Hepatocyte (in vitro differentiated cells): ENCODE measurements around the gene PARD3B. TPM values are rescaled to one million over a fixed set of nuclear protein-coding genes. Genes with fewer than 3 reads are reported as not detected.

Experiments
- DNase-seq: peaks from one replicate; pipeline ENCODE4 v3.0.0-alpha.2; 2016; ENCODE audit warnings: low spot score
- H2AFZ ChIP-seq: fragments of 200-600 bp; sonication (generic); 2 replicates; pipeline ENCODE4 v1.6.0; 2016; ENCODE audit warnings: antibody characterized with exemption, mild to moderate bottlenecking
- H3K27ac ChIP-seq: fragments of 200-600 bp; sonication (generic); 2 replicates; pipeline ENCODE4 v1.5.1; 2016; ENCODE audit warnings: mild to moderate bottlenecking
- H3K27me3 ChIP-seq: fragments of 200-600 bp; sonication (generic); 2 replicates; pipeline ENCODE4 v1.6.1; 2016
- H3K36me3 ChIP-seq: fragments of 200-600 bp; sonication (generic); replicated peaks from 2 replicates; pipeline ENCODE4 v1.5.1; 2016; ENCODE audit warnings: low read depth; ENCODE audit not compliant: insufficient read depth
- H3K4me1 ChIP-seq: fragments of 200-600 bp; sonication (generic); 2 replicates; pipeline ENCODE4 v1.5.1; 2016; ENCODE audit warnings: mild to moderate bottlenecking, moderate library complexity; ENCODE audit not compliant: insufficient read depth
- H3K4me2 ChIP-seq: fragments of 200-600 bp; sonication (generic); 2 replicates; pipeline ENCODE4 v1.6.0; 2016
- H3K4me3 ChIP-seq: fragments of 200-600 bp; sonication (generic); 2 replicates; pipeline ENCODE4 v1.5.1; 2016; ENCODE audit warnings: mild to moderate bottlenecking
- H3K79me2 ChIP-seq: fragments of 200-600 bp; sonication (generic); 2 replicates; pipeline ENCODE4 v1.6.0; 2017; ENCODE audit warnings: mild to moderate bottlenecking
- H3K9me2 ChIP-seq: fragments of 200-600 bp; sonication (generic); replicated peaks from 2 replicates; pipeline ENCODE4 v1.6.0; 2017; ENCODE audit warnings: mild to moderate bottlenecking; ENCODE audit not compliant: insufficient read depth
- H3K9me3 ChIP-seq: fragments of 200-600 bp; sonication (generic); 2 replicates; pipeline ENCODE4 v1.5.1; 2016; ENCODE audit warnings: low read depth, mild to moderate bottlenecking
- H4K20me1 ChIP-seq: fragments of 200-600 bp; sonication (generic); 2 replicates; pipeline ENCODE4 v1.6.0; 2016; ENCODE audit warnings: mild to moderate bottlenecking; ENCODE audit not compliant: insufficient read depth, poor library complexity, severe bottlenecking
- EZH2 ChIP-seq: fragments of 200-600 bp; sonication (generic); IDR thresholded peaks from 2 replicates; pipeline ENCODE4 v1.6.1; 2016; ENCODE audit warnings: antibody characterized with exemption, mild to moderate bottlenecking, borderline replicate concordance
- EZH2phosphoT487 ChIP-seq: fragments of 200-600 bp; sonication (generic); IDR thresholded peaks from one replicate; pipeline ENCODE4 v1.6.1; 2018; ENCODE audit warnings: antibody characterized with exemption, mild to moderate bottlenecking, low read depth, moderate library complexity; ENCODE audit not compliant: unreplicated experiment, severe bottlenecking
- WGBS: methylation state at CpG from one replicate; pipeline ENCODE4 v1.1.6; 2016; ENCODE audit warnings: low lambda C conversion rate; ENCODE audit errors: missing lambda C conversion rate; 5-methylcytosine and 5-hydroxymethylcytosine counted together
- polyA plus RNA-seq: library from polyadenylated mRNA; unstranded; fragments of >200 nt; fragmentation: Nextera tagmentation; extraction: Ambion mirVana; gene quantifications from 2 replicates; pipeline ENCODE4 v1.2.1, GENCODE V29; 2016
- total RNA-seq: library from RNA; depleted of rRNA; stranded (reverse); fragments of >200 nt; gene quantifications from 2 replicates; pipeline ENCODE4 v1.2.3, GENCODE V29; 2014
- TF ChIP-seq, protein P1 (sequence below): fragments of 200-600 bp; sonication (generic); IDR thresholded peaks from 2 replicates; pipeline ENCODE4 v1.5.1; 2016; ENCODE audit warnings: antibody characterized with exemption, mild to moderate bottlenecking; ENCODE audit not compliant: poor library complexity

Gene PARD3B
- total and polyA plus RNA-seq, 2 experiments from 2014 or later = 11.5 to 21.7 TPM

DNA sequence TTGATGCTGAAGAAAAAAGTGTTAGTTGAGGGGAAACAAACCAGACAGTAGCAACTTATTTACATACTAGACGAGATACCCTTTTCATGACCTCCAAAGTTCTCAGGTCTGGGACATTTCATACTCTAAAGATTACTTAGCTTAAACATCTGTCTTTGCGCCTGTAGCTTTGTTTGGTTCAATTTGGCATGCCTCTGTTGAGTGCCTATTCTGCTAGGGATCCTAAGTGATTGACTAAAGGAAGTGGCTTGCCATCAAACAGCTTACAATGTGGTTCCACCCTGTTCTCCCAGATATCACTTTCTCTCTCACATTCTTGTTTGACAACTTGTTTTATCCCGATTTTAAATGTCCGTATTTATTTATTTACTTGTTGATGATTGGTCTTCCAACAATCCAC, 488.8 kb downstream of the PARD3B start:
- Histone ChIP-seq H3K4me3 (no peak overlapping the region), H3K36me3 (no peaks in the 10 kb centered on the region), H3K27me3 (no peaks in the 10 kb centered on the region), H3K4me1 (no peaks in the 10 kb centered on the region), H2AFZ (no peak overlapping the region), H3K27ac (no peak overlapping the region), H3K9me3 (no peaks in the 10 kb centered on the region), H3K9me2 (no peaks in the 10 kb centered on the region), H4K20me1 (no peaks in the 10 kb centered on the region), H3K4me2 (no peak overlapping the region), H3K79me2 (no peaks in the 10 kb centered on the region)
- TF ChIP-seq EZH2phosphoT487 (no peak), EZH2 (no peak)
- TF ChIP-seq, protein P1, sequence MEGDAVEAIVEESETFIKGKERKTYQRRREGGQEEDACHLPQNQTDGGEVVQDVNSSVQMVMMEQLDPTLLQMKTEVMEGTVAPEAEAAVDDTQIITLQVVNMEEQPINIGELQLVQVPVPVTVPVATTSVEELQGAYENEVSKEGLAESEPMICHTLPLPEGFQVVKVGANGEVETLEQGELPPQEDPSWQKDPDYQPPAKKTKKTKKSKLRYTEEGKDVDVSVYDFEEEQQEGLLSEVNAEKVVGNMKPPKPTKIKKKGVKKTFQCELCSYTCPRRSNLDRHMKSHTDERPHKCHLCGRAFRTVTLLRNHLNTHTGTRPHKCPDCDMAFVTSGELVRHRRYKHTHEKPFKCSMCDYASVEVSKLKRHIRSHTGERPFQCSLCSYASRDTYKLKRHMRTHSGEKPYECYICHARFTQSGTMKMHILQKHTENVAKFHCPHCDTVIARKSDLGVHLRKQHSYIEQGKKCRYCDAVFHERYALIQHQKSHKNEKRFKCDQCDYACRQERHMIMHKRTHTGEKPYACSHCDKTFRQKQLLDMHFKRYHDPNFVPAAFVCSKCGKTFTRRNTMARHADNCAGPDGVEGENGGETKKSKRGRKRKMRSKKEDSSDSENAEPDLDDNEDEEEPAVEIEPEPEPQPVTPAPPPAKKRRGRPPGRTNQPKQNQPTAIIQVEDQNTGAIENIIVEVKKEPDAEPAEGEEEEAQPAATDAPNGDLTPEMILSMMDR = no peak
- 48% methylated on average over 4 of the region's 4 CpGs for WGBS
- DNase-seq = no peak

DNA sequence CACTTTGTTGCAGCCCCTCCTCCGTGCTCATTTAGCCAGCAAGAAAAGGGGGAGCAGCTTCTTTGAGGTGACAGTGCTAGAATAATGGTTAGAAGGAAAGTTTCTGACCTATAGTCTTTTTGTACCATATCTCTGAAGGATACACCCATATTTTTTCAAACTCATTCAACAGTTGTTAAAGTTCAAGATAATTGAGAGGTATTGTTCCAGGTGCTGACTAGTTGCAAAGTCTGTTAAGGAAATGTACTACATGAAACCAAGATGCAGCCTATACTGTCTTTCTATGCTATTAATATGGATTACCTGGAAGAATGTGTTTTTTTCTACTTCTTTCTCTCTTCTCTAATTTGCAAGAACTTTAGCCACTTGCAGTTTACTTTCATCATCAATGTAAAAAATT, 495.0 kb downstream of the PARD3B start:
- Histone ChIP-seq H3K4me1 (peaks cover 6% of the 10 kb centered on the region), H2AFZ (no peak overlapping the region), H3K9me3 (no peaks in the 10 kb centered on the region), H3K27ac (no peak overlapping the region), H4K20me1 (no peaks in the 10 kb centered on the region), H3K36me3 (no peaks in the 10 kb centered on the region), H3K4me3 (no peak overlapping the region), H3K79me2 (no peaks in the 10 kb centered on the region), H3K9me2 (no peaks in the 10 kb centered on the region), H3K4me2 (no peak overlapping the region), H3K27me3 (no peaks in the 10 kb centered on the region)
- TF ChIP-seq EZH2 = no peak
- TF ChIP-seq EZH2phosphoT487 = no peak
- TF ChIP-seq, protein P1 = no peak
- no peak for DNase-seq
- 88% methylated on average over 1 of the region's 1 CpG for WGBS

DNA sequence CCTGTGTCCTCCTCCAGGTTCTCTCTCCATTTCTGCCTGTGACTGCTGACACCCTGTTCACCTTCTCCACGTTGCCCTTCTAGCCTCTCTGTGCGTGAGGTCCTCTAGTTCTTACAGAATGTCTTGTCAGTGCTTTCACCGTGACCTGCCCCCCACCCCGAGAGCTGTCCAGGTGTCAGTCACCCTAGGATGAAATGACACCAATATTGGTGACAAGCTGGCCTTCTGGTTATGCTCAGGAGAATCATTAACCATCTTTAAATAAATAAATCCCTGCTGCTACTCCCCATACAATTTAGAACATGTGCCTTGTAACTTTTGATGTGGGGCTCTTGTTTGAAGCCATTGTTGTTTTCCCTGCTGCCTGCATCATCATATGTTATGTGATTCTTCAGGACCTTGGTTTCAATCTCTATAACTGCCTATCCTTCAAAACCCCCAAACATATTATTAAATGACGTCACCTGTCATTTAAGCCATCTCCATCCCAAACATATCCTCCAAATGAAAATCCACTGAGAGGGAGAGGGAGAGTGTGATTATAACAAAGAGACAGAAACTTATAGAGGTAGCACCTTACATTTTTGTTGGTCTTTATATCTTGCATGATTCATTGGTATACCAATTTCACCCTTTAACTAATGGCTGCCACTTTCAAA, 496.3 kb downstream of the PARD3B start:
- 53% methylated on average over 5 of the region's 5 CpGs for WGBS
- Histone ChIP-seq H3K9me3 (no peaks in the 10 kb centered on the region), H3K4me3 (no peak overlapping the region), H3K79me2 (no peaks in the 10 kb centered on the region), H3K36me3 (no peaks in the 10 kb centered on the region), H3K9me2 (no peaks in the 10 kb centered on the region), H3K27ac (no peak overlapping the region), H4K20me1 (no peaks in the 10 kb centered on the region), H3K27me3 (no peaks in the 10 kb centered on the region), H3K4me1 (peaks cover 6% of the 10 kb centered on the region), H3K4me2 (no peak overlapping the region), H2AFZ (no peak overlapping the region)
- TF ChIP-seq EZH2 (no peak), EZH2phosphoT487 (no peak)
- TF ChIP-seq, protein P1 = no peak
- DNase-seq = no peak
